H1 (cell line): Measurements from ENCODE around the gene FRS2. TPM values are rescaled to one million over a fixed set of nuclear protein-coding genes. Genes with fewer than 3 reads are reported as not detected.

ENCODE experiments used
- CTCF ChIA-PET: fragments of 300-600 bp; sonication (Branson Sonifier 250); formaldehyde crosslinking; loops from one replicate; lab custom pipeline; 2021; ENCODE audit not compliant: partially characterized antibody; lab: Charles Lee
- POLR2A ChIA-PET: fragments of 300-600 bp; sonication (Branson Sonifier 250); formaldehyde crosslinking; loops from one replicate; lab custom pipeline; 2021; ENCODE audit warnings: inconsistent platforms; ENCODE audit not compliant: partially characterized antibody; lab: Charles Lee
- DNase-seq, 2 experiments: peaks; one replicate each; pipeline versions ENCODE4 v3.0.0 to v3.0.0-alpha.2; 2010 to 2022; ENCODE audit warnings: low spot score in 2 of 2, low read depth in 1 of 2, mixed read lengths in 1 of 2
- FAIRE-seq: peaks from 2 replicates; lab custom pipeline; 2011; peaks lifted over from hg19 to GRCh38; lab: Jason Lieb, UNC
- H2AFZ ChIP-seq: 2 replicates; pipeline ENCODE4 v1.8.1; 2012; ENCODE audit warnings: low read length, inconsistent platforms
- H2AK5ac ChIP-seq: 2 replicates; pipeline ENCODE4 v1.6.1; 2013; ENCODE audit warnings: low read depth, low read length
- H2BK120ac ChIP-seq: replicated peaks from 2 replicates; pipeline ENCODE3; 2013; ENCODE audit warnings: low read depth, low read length, inconsistent platforms
- H2BK12ac ChIP-seq: 2 replicates; pipeline ENCODE4 v1.6.1; 2013; ENCODE audit warnings: low read depth, low read length
- H2BK15ac ChIP-seq: 2 replicates; pipeline ENCODE4 v1.6.1; 2013; ENCODE audit warnings: low read length
- H2BK20ac ChIP-seq: 2 replicates; pipeline ENCODE4 v1.6.1; 2013; ENCODE audit warnings: low read length
- H2BK5ac ChIP-seq: 2 replicates; pipeline ENCODE4 v1.6.1; 2013; ENCODE audit warnings: low read depth, low read length
- H3K14ac ChIP-seq: 2 replicates; pipeline ENCODE4 v1.6.1; 2013; ENCODE audit warnings: inconsistent platforms; ENCODE audit not compliant: insufficient read length
- H3K18ac ChIP-seq: 2 replicates; pipeline ENCODE4 v1.6.1; 2013; ENCODE audit warnings: low read length; ENCODE audit errors: extremely low read depth
- H3K23ac ChIP-seq: 2 replicates; pipeline ENCODE4 v1.6.1; 2013; ENCODE audit warnings: inconsistent platforms; ENCODE audit not compliant: insufficient read length
- H3K23me2 ChIP-seq: 2 replicates; pipeline ENCODE4 v1.6.1; 2013; ENCODE audit warnings: low read depth, low read length
- H3K27ac ChIP-seq: 2 replicates; pipeline ENCODE4 v1.6.1; 2011; ENCODE audit warnings: low read depth, low read length, inconsistent platforms
- H3K27me3 ChIP-seq, 4 experiments: replicated peaks in 1 of 4; 1 replicate in 1 of 4; 2 replicates in 3 of 4; pipeline versions ENCODE4 v1.6.1 to v1.8.1; 2011 to 2013; ENCODE audit warnings: low read length in 3 of 4, mild to moderate bottlenecking in 3 of 4, inconsistent platforms in 2 of 4, mixed read lengths in 2 of 4, moderate library complexity in 1 of 4; ENCODE audit not compliant: control insufficient read depth in 3 of 4, insufficient read depth in 3 of 4; ENCODE audit errors: extremely low read depth in 1 of 4
- H3K36me3 ChIP-seq, 4 experiments: 2 replicates each; pipeline versions ENCODE4 v1.6.1 to v1.8.1; 2011 to 2013; ENCODE audit warnings: mild to moderate bottlenecking in 4 of 4, low read length in 3 of 4, moderate library complexity in 2 of 4, control low read depth in 1 of 4, inconsistent platforms in 1 of 4; ENCODE audit not compliant: insufficient read depth in 4 of 4, control insufficient read depth in 2 of 4
- H3K4ac ChIP-seq: replicated peaks from 2 replicates; pipeline ENCODE3; 2013; ENCODE audit warnings: low read length, low read depth, mixed read lengths, inconsistent platforms; ENCODE audit not compliant: insufficient read length
- H3K4me1 ChIP-seq, 4 experiments: replicated peaks in 1 of 4; 1 replicate in 1 of 4; 2 replicates in 3 of 4; pipeline versions ENCODE4 v1.6.1 to v1.8.1; 2011 to 2013; ENCODE audit warnings: low read length in 3 of 4, inconsistent platforms in 2 of 4, mixed read lengths in 1 of 4; ENCODE audit not compliant: insufficient read depth in 4 of 4, control insufficient read depth in 3 of 4
- H3K4me2 ChIP-seq, 2 experiments: 2 replicates each; pipeline versions ENCODE4 v1.6.1 to v1.8.1; 2011 to 2013; ENCODE audit warnings: low read depth in 2 of 2, low read length in 2 of 2, control low read depth in 1 of 2, inconsistent platforms in 1 of 2, mild to moderate bottlenecking in 1 of 2; ENCODE audit not compliant: insufficient read depth in 1 of 2
- H3K4me3 ChIP-seq, 4 experiments: fragments of 200-600, 300-600 bp in 1 of 4; sonication (generic), shearing (Covaris generic), sonication (Bioruptor Twin) in 1 of 4; 2 replicates each; pipeline versions ENCODE4 v1.5.1 to v1.8.1; 2011 to 2016; ENCODE audit warnings: low read length in 4 of 4, low read depth in 3 of 4, control low read depth in 2 of 4, inconsistent platforms in 2 of 4, mild to moderate bottlenecking in 2 of 4, mixed read lengths in 1 of 4, moderate library complexity in 1 of 4; ENCODE audit not compliant: insufficient read depth in 2 of 4; ENCODE audit errors: extremely low read depth in 1 of 4
- H3K56ac ChIP-seq: replicated peaks from 2 replicates; pipeline ENCODE3; 2013; ENCODE audit warnings: low read depth, mild to moderate bottlenecking, mixed read lengths, low read length, inconsistent platforms; ENCODE audit not compliant: insufficient read length
- H3K79me1 ChIP-seq: 2 replicates; pipeline ENCODE4 v1.6.1; 2013; ENCODE audit warnings: low read depth, low read length, control low read depth
- H3K79me2 ChIP-seq, 2 experiments: 2 replicates each; pipeline versions ENCODE4 v1.6.1 to v1.8.1; 2012 to 2013; ENCODE audit warnings: low read length in 2 of 2, mild to moderate bottlenecking in 2 of 2, inconsistent platforms in 1 of 2; ENCODE audit not compliant: insufficient read depth in 2 of 2, control insufficient read depth in 1 of 2
- H3K9ac ChIP-seq, 4 experiments: replicated peaks in 1 of 4; 1 replicate in 1 of 4; 2 replicates in 3 of 4; pipeline versions ENCODE4 v1.6.1 to v1.8.1; 2011 to 2013; ENCODE audit warnings: low read depth in 3 of 4, low read length in 3 of 4, control low read depth in 2 of 4, mild to moderate bottlenecking in 2 of 4, moderate library complexity in 2 of 4, inconsistent platforms in 1 of 4; ENCODE audit errors: extremely low read depth in 1 of 4
- H3K9me3 ChIP-seq, 2 experiments: 2 replicates each; pipeline versions ENCODE4 v1.6.1 to v1.8.1; 2012 to 2013; ENCODE audit warnings: mild to moderate bottlenecking in 2 of 2, moderate library complexity in 2 of 2, control low read depth in 1 of 2, inconsistent platforms in 1 of 2, low read depth in 1 of 2, low read length in 1 of 2, mixed read lengths in 1 of 2; ENCODE audit not compliant: insufficient read depth in 2 of 2
- H4K20me1 ChIP-seq, 2 experiments: replicated peaks in 1 of 2; 2 replicates each; pipeline versions ENCODE3 to v1.8.1; 2011 to 2013; ENCODE audit warnings: inconsistent platforms in 2 of 2, low read length in 2 of 2, mild to moderate bottlenecking in 1 of 2; ENCODE audit not compliant: insufficient read depth in 2 of 2, control insufficient read depth in 1 of 2
- H4K5ac ChIP-seq: 2 replicates; pipeline ENCODE4 v1.6.1; 2013; ENCODE audit warnings: low read length, low read depth, mixed read lengths, inconsistent platforms; ENCODE audit not compliant: insufficient read length
- H4K8ac ChIP-seq: 2 replicates; pipeline ENCODE4 v1.8.0; 2013; ENCODE audit warnings: mild to moderate bottlenecking, moderate library complexity, low read length, inconsistent platforms; ENCODE audit not compliant: insufficient read depth; ENCODE audit errors: extremely low read depth
- H4K91ac ChIP-seq: replicated peaks from 2 replicates; pipeline ENCODE3; 2013; ENCODE audit warnings: low read length, mixed read lengths, inconsistent platforms; ENCODE audit not compliant: insufficient read length
- CHD1 ChIP-seq: IDR thresholded peaks from 2 replicates; pipeline ENCODE4 v1.6.1; 2012; ENCODE audit warnings: low read depth, low read length, improper control_type of control experiment
- HDAC2 ChIP-seq, 2 experiments: fragments of 300-600 bp in 1 of 2; sonication (generic) in 1 of 2; IDR thresholded peaks; 2 replicates each; pipeline ENCODE4 v1.6.1; 2011 to 2012; ENCODE audit warnings: low read depth in 2 of 2, low read length in 2 of 2, mild to moderate bottlenecking in 2 of 2, moderate library complexity in 2 of 2, borderline replicate concordance in 1 of 2, inconsistent platforms in 1 of 2
- JUN ChIP-seq: IDR thresholded peaks from 2 replicates; pipeline ENCODE4 v1.6.1; 2011; ENCODE audit warnings: low read depth, mild to moderate bottlenecking, improper control_type of control experiment, low read length
- MAFK ChIP-seq: IDR thresholded peaks from 2 replicates; pipeline ENCODE4 v1.6.1; 2012; ENCODE audit warnings: low read depth, mild to moderate bottlenecking, improper control_type of control experiment, low read length
- SIN3A ChIP-seq, 2 experiments: IDR thresholded peaks in 1 of 2; conservative IDR thresholded peaks in 1 of 2; 2 replicates each; pipeline ENCODE4 v1.6.1; 2011 to 2012; ENCODE audit warnings: low read length in 2 of 2, improper control_type of control experiment in 1 of 2, low read depth in 1 of 2, mild to moderate bottlenecking in 1 of 2
- SP4 ChIP-seq: IDR thresholded peaks from 2 replicates; pipeline ENCODE4 v1.6.1; 2012; ENCODE audit warnings: low read length, inconsistent platforms
- YY1 ChIP-seq: IDR thresholded peaks from 2 replicates; pipeline ENCODE4 v1.6.1; 2011; ENCODE audit warnings: low read depth, mild to moderate bottlenecking, low read length
- WGBS, 2 experiments: shearing (Covaris generic) in 1 of 2; methylation state at CpG; one replicate each; pipeline versions ENCODE4 v1.1.6 to v1.1.7; 2013 to 2015; ENCODE audit warnings: low lambda C conversion rate in 2 of 2, mixed read lengths in 2 of 2, inconsistent platforms in 1 of 2, low coverage in 1 of 2, missing lambda C conversion rate in 1 of 2; ENCODE audit not compliant: insufficient replicate concordance in 2 of 2, insufficient coverage in 1 of 2, insufficient read length in 1 of 2; ENCODE audit errors: extremely low coverage in 1 of 2, missing lambda C conversion rate in 1 of 2; 5-methylcytosine and 5-hydroxymethylcytosine counted together
- polyA plus RNA-seq, 7 experiments: library from polyadenylated mRNA; depleted of rRNA in 3 of 7; stranded (reverse) in 5 of 7; unstranded in 2 of 7; fragments of >200 nt in 5 of 7; fragments of 200-250 nt in 2 of 7; gene quantifications; 1 replicate in 5 of 7; 2 replicates in 1 of 7; 4 replicates in 1 of 7; pipeline versions ENCODE4 v1.2.1 to v1.2.3, GENCODE V29; 2011 to 2013; ENCODE audit warnings: missing spikeins in 2 of 7, mixed read lengths in 2 of 7
- total RNA-seq: library from RNA; stranded (reverse); fragmentation: NEBNext Ultra II Directional; extraction: Animal tissue kit (Norgen Biotek cat#: 25700); gene quantifications from 2 replicates; pipeline ENCODE4 v1.2.1, GENCODE V29; 2021
- TF ChIP-seq, protein P1 (sequence below): IDR thresholded peaks from 2 replicates; pipeline ENCODE4 v1.6.1; 2012; ENCODE audit warnings: inconsistent platforms
- TF ChIP-seq, protein P2 (sequence below): IDR thresholded peaks from 2 replicates; pipeline ENCODE4 v1.6.1; 2011; ENCODE audit warnings: low read length, improper control_type of control experiment

The FRS2 gene
- total and polyA plus RNA-seq, 2 of the 8 experiments (the other 6 are each of a cell fraction or from before 2014, with no cell fraction given): 10.3 to 35.8 TPM

DNA sequence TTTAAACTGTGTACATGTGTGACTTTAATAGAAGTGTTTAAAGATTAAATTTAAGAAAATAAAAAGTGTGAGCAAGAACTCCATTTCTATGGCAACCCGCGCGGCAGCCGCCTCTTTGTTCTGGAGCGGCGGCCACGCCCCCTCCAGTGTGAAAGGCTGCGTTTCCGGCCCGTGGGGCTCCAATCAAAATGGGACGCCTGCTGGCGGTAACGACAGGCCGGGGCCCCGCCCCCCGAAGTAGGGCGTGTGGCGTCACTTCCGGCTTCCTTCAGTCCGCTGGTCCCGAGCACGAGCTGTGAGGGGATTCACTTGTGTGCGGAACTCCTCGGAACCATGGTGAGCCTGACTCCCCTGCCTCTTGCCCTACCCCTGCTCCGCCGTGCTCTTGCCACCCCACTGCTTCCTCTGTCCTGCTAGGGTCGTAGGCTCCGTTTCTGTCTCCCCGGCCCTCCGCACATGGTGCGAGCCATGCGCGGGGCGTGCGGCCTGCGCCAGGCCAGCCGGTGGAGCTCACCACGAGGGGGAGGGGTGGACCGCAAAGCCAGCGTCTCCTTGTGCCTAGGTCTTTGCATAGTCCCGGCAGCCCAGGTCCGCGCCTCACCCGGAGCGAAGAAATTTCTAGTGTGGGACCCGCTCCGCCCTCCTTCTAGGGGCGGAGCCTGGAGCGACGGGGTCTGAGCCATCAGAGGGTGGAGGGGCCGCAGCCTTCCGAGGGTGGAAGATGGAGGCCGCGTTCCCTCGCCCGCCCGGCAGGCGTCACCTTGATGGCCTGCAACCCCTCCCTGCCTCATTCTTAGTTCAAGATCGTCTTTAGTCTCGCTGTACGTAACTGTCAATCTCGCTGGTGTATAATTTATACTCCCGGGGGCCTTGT lies 115.2 kb downstream of the FRS2 start, which contains the start of gene CCT2:
CCT2 (plus strand) TSS at position 271 of the 874 bp plus-strand sequence; CDS start at position 334, 63 bp downstream.
- peak; percentile 85 to 96 for DNase-seq
- H3K4me1 ChIP-seq: no peaks in the 10 kb centered on the region
- peak within 1 kb of the TSS; percentile 41 to 91 for H3K4me2 ChIP-seq
- H2BK20ac ChIP-seq: no peak within 1 kb of the TSS
- no peak within 1 kb of the TSS for H2BK15ac ChIP-seq
- no peak within 1 kb of the TSS for H3K23ac ChIP-seq
- peak within 1 kb of the TSS; percentile 90 to 99 (median 96) for H3K9ac ChIP-seq
- H3K79me2 ChIP-seq: peaks cover 4 to 28% of the 10 kb centered on the region in 2 experiments; a peak in 3 of 4 replicates
- peak within 1 kb of the TSS; percentile 97 for H3K27ac ChIP-seq
- ChIA-PET POLR2A (interaction anchor here (0.6 to 5.2 kb wide), 20 partner anchors 10 to 435 kb away, joined by 3 to 40 read pairs (median 3); partner anchors contain the start of gene FRS2), CTCF (interaction anchor here (0.6 to 8.6 kb wide), 4 partner anchors 15 to 434 kb away, joined by 3 to 69 read pairs (median 4); no protein-coding TSS in a partner anchor)
- H2AFZ ChIP-seq: peak within 1 kb of the TSS; percentile 54; the same call in 1 of the 2 replicates
- 1% methylated on average over 56 of the region's 63 CpGs; no CpG with 5 or more reads in 1 of the 2 experiments for WGBS, 2 experiments
- peaks cover 5 to 6% of the 10 kb centered on the region in 2 experiments for H4K20me1 ChIP-seq
- no peaks in the 10 kb centered on the region for H3K27me3 ChIP-seq
- no peak within 1 kb of the TSS for H3K14ac ChIP-seq
- peak within 1 kb of the TSS; percentile 34 for H2AK5ac ChIP-seq
- H3K56ac ChIP-seq: peak within 1 kb of the TSS; percentile 86
- peak within 1 kb of the TSS; percentile 68 to 99 (median 90) for H3K4me3 ChIP-seq
- H3K23me2 ChIP-seq: no peaks in the 10 kb centered on the region
- H4K8ac ChIP-seq: peak within 1 kb of the TSS; percentile 99; the same call in 1 of the 2 replicates
- no peaks in the 10 kb centered on the region for H3K9me3 ChIP-seq
- no peaks in the 10 kb centered on the region for H3K79me1 ChIP-seq
- FAIRE-seq: no peak
- H4K91ac ChIP-seq: peak within 1 kb of the TSS; percentile 48
- no peak within 1 kb of the TSS for H2BK120ac ChIP-seq
- peaks cover 25 to 43% (median 36%) of the 10 kb centered on the region in 4 experiments for H3K36me3 ChIP-seq
- H4K5ac ChIP-seq: peak within 1 kb of the TSS; percentile 88
- peak within 1 kb of the TSS; percentile 78 for H2BK12ac ChIP-seq
- peak within 1 kb of the TSS; percentile 99 for H3K18ac ChIP-seq
- H2BK5ac ChIP-seq: peak within 1 kb of the TSS; percentile 99
- H3K4ac ChIP-seq: peak within 1 kb of the TSS; percentile 72
- no peak for TF ChIP-seq MAFK
- no peak for TF ChIP-seq JUN
- TF ChIP-seq, protein P1, sequence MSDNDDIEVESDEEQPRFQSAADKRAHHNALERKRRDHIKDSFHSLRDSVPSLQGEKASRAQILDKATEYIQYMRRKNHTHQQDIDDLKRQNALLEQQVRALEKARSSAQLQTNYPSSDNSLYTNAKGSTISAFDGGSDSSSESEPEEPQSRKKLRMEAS: peak; percentile 97
- TF ChIP-seq SP4: no peak
- no peak; a peak in 1 of 4 replicates for TF ChIP-seq HDAC2 (IDR thresholded peaks at IDR 0.05; ENCODE audit: borderline replicate concordance in 1 of 2, low read depth in 2 of 2, low read length in 2 of 2)
- TF ChIP-seq SIN3A (conservative IDR thresholded peaks at IDR 0.05 in 1 of 2, IDR thresholded peaks at IDR 0.05 in 1 of 2; ENCODE audit: low read depth in 1 of 2, low read length in 2 of 2): peak; percentile 59 to 78; a peak in 2 of 4 replicates
- peak; percentile 69 for TF ChIP-seq YY1
- TF ChIP-seq, protein P2, sequence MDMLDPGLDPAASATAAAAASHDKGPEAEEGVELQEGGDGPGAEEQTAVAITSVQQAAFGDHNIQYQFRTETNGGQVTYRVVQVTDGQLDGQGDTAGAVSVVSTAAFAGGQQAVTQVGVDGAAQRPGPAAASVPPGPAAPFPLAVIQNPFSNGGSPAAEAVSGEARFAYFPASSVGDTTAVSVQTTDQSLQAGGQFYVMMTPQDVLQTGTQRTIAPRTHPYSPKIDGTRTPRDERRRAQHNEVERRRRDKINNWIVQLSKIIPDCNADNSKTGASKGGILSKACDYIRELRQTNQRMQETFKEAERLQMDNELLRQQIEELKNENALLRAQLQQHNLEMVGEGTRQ: 0 out of 2 replicates have a peak, but pooled peaks have one; percentile 24
- TF ChIP-seq CHD1: peak; percentile 68; the same call in 1 of the 2 replicates
